GM23248 (cell line): Measurements from ENCODE around the gene RAD51B.

ENCODE experiments used
- EZH2 ChIP-seq: fragments of 200-600 bp; sonication (generic); IDR thresholded peaks from 2 replicates; pipeline ENCODE4 v1.6.1; 2018; ENCODE audit warnings: antibody characterized with exemption, mild to moderate bottlenecking; ENCODE audit not compliant: insufficient read depth, poor library complexity, severe bottlenecking
- EZH2phosphoT487 ChIP-seq: fragments of 200-600 bp; sonication (generic); IDR thresholded peaks from 2 replicates; pipeline ENCODE4 v1.6.1; 2018; ENCODE audit warnings: antibody characterized with exemption, moderate library complexity, mild to moderate bottlenecking, low read depth; ENCODE audit not compliant: insufficient read depth

DNA sequence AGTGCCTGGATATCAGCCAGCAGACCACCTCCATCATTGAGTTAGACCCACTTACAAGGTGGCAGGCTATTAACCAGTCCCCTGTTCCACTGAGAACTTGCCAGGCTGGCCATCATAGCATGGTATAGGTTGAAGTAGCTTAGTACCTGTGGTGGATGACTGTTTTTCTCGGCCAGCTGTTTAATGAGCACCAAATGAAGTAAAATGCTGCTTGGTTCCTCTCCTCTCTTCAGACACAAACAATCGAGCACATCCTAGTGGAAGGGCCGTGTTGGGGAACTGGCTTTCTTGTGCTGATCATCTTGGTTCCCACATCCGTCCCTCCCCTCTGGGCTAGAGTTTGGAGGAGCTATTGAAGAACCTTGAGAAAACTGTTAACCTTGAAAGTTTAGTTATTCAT is 486.2 kb downstream of the RAD51B start:
- no peak for TF ChIP-seq EZH2phosphoT487
- TF ChIP-seq EZH2 = no peak
